Stimulated activated naive CD8-positive, alpha-beta T cell treated with anti-CD3 and anti-CD28 coated beads, Interleukin-15, amount 100 ng/mL, for 72 hours (primary cell): ENCODE measurements around the gene PDRG1.
A peak's percentile ranks its signal among the peaks of the same experiment; 100 is the strongest.

Experiments
- ATAC-seq: fragments of 150-1000 bp; cut with Tn5 transposase; 2 replicates; pipeline ENCODE4 v1.10.0; 2021; ENCODE audit warnings: mild to moderate bottlenecking, moderate library complexity
- DNase-seq, 2 donors: peaks; one replicate each; pipeline ENCODE4 v3.0.0; 2021 to 2022
- H3K27ac Mint-ChIP-seq, 2 donors: one replicate each; pipeline ENCODE4 v1.8.0; 2022; ENCODE audit warnings: mild to moderate bottlenecking in 2 of 2, mixed read lengths in 2 of 2, moderate library complexity in 2 of 2
- H3K27me3 Mint-ChIP-seq: one replicate; pipeline ENCODE4 v1.8.0; 2022; ENCODE audit warnings: mixed read lengths
- H3K4me1 Mint-ChIP-seq: one replicate; pipeline ENCODE4 v1.8.0; 2022; ENCODE audit warnings: mild to moderate bottlenecking, mixed read lengths
- H3K4me3 Mint-ChIP-seq, 2 donors: one replicate each; pipeline ENCODE4 v1.8.0; 2022; ENCODE audit warnings: mild to moderate bottlenecking in 2 of 2, mixed read lengths in 2 of 2, moderate library complexity in 1 of 2
- H3K9me3 Mint-ChIP-seq, 2 donors: one replicate each; pipeline ENCODE4 v1.8.0; 2022; ENCODE audit warnings: mixed read lengths in 2 of 2

The PDRG1 gene

DNA sequence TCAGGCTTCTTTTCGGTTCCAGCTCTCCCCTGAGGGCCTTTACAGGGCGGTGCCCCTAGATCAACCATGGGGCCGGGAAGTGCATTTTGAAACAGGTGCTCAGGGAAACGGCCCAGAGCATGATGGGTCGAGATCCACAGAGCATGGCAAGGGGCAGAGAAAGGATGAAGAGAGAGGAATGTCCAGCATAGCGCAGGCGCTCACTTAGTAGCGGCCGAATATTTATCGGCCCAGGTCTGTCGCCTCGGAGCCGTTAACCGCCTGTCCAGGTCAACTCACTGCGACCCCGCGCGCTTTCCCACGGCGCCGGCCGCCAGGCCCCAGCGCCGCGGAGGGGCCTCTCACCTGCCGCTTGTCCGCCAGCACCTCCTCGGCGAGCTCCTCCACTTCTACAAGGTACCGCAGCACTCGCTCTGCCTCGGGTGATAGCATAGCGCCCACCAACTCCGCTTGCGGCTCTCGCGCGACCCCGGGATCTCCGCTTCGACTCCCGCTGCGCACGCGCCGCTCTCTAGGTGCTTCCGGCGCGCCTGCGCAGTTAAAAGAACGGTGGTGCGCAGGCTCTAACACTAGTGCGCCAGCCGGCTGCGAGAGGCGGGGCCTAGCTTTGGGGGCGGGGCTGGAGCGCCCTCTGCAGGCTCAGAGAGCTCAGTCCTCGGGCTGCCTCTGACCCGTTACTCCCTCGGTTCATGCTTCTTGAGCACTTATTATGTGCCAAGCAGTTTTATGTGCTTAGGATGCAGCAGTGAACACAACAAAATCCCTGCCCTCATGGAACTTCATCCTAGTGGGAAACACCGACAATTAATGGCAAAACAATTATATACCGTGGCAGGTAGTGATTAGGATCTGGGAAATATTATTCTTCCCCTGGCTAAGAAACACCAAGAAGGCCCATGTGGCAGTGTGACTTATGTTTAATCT lies at the start of gene PDRG1:
Gene PDRG1, minus strand, starts transcription at position 517 of the 924 bp plus-strand sequence. Its CDS starts 85 bp downstream, at position 432.
- Mint-ChIP-seq H3K4me3 (peak within 1 kb of the TSS; percentile 97 to 99), H3K9me3 (no peaks in the 10 kb centered on the region), H3K27me3 (peaks cover 13% of the 10 kb centered on the region), H3K27ac (peak within 1 kb of the TSS; percentile 98), H3K4me1 (peaks cover 28% of the 10 kb centered on the region)
- ATAC-seq (peak; percentile 97), DNase-seq (peak; percentile 97)

DNA sequence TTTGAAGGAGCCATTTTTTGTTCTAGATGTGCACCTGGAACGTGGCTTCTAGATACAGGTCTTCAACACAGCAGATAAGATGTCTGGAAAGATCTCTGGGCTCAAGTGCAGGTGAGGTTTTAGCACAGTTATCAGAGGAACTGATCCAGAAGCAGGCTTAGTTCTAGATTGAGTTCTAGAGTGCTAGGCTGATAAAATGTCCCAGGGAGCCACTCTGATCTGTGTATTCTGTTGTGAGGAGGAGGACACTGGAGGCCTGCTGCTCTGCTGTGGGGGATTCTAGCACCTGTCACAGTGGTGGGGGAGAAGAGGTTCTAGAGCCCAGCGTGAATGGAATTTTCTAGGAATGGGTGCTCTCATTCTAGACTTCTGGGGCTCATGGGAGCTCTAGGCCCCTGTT lies 46.4 kb upstream of the PDRG1 start:
- H3K4me3 Mint-ChIP-seq: no peak overlapping the region
- peaks cover 40% of the 10 kb centered on the region for H3K27me3 Mint-ChIP-seq
- H3K27ac Mint-ChIP-seq: peak overlapping the region in 1 of 2 donors; percentile 5
- H3K9me3 Mint-ChIP-seq: no peaks in the 10 kb centered on the region
- no peak for DNase-seq
- ATAC-seq: no peak
- peaks cover 12% of the 10 kb centered on the region for H3K4me1 Mint-ChIP-seq

DNA sequence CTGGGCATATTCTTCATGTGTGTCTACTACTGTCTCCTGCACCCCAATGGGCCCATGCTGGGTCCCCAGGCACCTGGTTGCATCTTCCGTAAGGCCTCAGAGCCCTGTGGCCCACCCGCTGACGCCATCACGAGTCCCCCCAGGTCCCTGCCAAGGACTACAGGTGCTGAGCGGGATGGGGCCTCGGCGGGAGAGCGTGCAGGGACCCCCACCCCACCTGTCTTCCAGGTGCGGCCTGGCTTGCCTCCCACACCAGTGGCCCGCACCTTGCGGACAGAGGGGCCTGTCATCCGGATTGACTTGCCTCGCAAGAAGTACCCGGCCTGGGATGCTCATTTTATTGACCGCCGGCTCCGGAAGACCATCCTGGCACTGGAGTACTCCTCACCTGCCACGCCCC lies 45.1 kb upstream of the PDRG1 start:
- peaks cover 45% of the 10 kb centered on the region for H3K27me3 Mint-ChIP-seq
- ATAC-seq: no peak
- no peak for DNase-seq
- no peak overlapping the region for H3K27ac Mint-ChIP-seq
- peaks cover 12% of the 10 kb centered on the region for H3K4me1 Mint-ChIP-seq
- H3K4me3 Mint-ChIP-seq: no peak overlapping the region
- H3K9me3 Mint-ChIP-seq: no peaks in the 10 kb centered on the region

DNA sequence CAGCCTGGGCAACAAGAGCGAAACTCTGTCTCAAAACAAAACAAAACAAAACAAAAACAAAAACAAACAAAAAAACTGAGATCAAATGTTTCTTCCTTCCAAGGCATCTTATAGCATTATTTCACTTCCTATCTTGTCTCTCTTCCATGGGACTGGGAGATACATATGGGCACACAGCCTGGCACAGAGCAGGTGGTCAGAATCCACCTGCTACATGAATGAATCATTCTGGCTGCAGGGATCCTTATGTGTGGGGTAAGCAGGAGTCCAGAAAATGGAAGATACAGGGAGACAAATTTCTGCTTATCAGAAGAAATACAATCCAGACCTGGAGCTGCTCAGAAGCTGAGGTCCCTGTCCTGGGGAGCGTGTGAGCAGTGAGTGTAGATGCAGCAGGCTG lies 40.2 kb upstream of the PDRG1 start:
- Mint-ChIP-seq H3K9me3 (no peaks in the 10 kb centered on the region), H3K4me1 (peaks cover 21% of the 10 kb centered on the region)

DNA sequence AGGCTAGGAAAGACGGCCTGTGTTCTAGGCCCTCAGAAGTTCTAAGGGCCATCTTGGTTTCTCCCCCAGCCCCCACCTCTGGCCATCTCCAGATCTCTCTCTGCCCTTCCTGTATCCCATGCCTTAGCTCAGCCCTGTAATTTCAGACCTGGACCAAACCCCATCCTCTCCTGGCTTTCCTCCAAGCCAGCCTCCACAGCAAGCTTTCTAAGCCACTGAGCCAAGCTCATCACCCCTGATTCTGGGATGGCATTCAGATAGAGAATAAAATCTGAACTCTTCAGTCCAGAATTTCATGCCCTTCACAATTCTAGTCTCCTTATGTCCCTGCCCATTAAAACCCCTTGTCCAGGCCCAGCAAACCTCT lies 39.5 kb upstream of the PDRG1 start:
- DNase-seq: no peak
- H3K4me3 Mint-ChIP-seq: no peak overlapping the region
- no peaks in the 10 kb centered on the region for H3K9me3 Mint-ChIP-seq
- H3K27me3 Mint-ChIP-seq: peaks cover 36% of the 10 kb centered on the region
- ATAC-seq: no peak
- peaks cover 21% of the 10 kb centered on the region for H3K4me1 Mint-ChIP-seq
- H3K27ac Mint-ChIP-seq: no peak overlapping the region

More for the DNA sequence above, 40.2 kb upstream of the PDRG1 start:
- ATAC-seq: no peak
- DNase-seq: no peak
- no peak overlapping the region for H3K4me3 Mint-ChIP-seq
- H3K27ac Mint-ChIP-seq: no peak overlapping the region
- peaks cover 44% of the 10 kb centered on the region for H3K27me3 Mint-ChIP-seq

DNA sequence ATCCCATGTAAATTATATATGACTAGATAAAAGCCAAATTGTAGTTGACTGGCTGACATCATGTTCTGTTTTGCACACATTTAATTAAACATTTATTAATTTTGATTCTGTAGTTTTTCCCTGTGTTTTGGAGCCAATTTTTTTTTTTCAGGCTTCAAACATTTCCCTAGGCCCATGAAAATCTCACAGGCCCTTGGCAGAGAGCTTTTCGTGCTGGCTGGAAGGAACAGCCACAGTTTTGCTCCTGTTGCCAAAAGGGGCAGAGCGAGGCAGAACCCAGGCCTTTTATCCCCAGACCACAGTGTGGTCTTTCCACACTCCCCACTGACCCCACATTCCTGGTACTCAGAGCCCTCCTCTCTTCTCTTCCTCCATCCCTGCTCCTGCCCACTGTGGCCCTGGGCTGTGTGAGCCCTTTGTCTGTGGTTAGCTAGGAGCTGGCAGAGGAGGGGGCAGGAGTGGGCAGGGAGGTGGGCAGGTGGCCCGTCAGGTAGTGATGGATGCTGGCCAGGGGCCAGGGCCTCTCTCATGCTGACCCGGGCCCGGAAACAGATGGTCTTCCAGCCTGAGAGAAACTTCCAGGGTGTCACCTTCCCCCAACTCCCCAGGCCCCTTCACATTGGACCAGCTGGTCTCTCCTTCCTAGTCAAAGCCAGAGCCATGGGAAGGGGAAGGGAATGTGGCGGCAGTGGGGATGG lies 38.9 kb upstream of the PDRG1 start:
- Mint-ChIP-seq H3K27me3 (peaks cover 31% of the 10 kb centered on the region), H3K4me1 (peaks cover 16% of the 10 kb centered on the region), H3K9me3 (no peaks in the 10 kb centered on the region), H3K4me3 (no peak overlapping the region), H3K27ac (no peak overlapping the region)
- ATAC-seq: no peak
- no peak for DNase-seq

DNA sequence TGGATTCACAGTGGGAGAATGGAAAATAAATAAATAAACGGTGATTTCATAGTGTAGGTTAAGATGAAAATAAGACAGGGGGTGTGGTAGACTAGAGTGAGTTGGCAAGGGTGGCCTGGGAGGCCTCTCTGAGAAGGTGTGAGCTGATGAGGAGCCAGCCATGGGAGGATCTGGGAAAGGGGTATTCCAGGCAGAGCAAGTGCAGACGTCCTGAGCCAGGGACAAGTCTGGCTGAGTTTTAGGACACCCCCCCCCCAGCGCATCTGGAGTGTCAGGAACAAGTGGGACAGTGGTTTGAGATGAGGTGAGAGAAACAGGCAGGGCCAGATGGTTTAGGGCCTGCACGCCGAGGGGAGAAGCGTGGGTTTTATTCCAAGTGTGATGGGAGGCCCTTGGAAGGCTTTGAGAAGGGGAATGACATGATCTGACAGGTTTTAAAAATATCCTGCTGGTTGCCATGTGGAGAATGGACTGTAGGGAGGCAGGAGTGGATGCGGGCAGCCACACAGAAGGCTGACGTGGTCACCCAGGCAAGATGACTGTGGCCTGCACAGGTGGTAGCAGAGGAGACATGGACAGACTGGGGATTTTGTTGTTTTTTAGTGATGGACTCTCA lies 37.3 kb upstream of the PDRG1 start:
- peak overlapping the region in 1 of 2 donors; percentile 76 for H3K27ac Mint-ChIP-seq
- no peaks in the 10 kb centered on the region for H3K9me3 Mint-ChIP-seq
- no peak for ATAC-seq
- H3K4me1 Mint-ChIP-seq: peaks cover 9% of the 10 kb centered on the region
- peaks cover 15% of the 10 kb centered on the region for H3K27me3 Mint-ChIP-seq
- H3K4me3 Mint-ChIP-seq: no peak overlapping the region
- no peak for DNase-seq

DNA sequence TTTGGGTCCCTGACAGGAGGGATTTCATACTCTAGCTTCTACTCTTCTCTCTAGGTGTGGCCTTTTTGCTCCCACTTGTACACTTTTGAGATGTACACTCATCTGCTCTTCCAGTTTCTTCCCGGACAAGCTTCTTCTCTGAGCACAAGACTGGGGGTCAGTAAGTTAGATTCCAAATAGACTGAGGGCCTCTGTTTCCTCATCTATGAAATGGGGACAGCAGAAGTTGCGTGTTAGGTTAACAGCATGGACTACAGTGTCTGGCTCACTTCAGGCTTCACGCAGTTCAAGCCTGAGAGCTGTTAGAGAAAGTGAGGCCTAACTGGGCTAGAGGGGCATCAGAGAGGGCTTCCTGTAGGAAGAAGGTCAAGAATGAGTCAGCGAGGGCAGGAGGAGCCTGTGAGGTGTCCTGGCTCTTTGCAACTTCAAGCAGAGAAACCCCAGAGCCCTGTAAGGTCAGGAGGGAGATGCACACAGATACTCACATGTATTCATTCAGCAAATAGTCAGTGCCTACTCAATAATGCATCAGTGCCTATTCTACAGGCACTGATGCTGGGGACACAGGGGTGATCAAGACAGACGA lies 36.7 kb upstream of the PDRG1 start:
- Mint-ChIP-seq H3K4me3 (no peak overlapping the region), H3K27me3 (peaks cover 9% of the 10 kb centered on the region), H3K27ac (no peak overlapping the region), H3K4me1 (peaks cover 9% of the 10 kb centered on the region), H3K9me3 (no peaks in the 10 kb centered on the region)
- DNase-seq (no peak), ATAC-seq (no peak)

DNA sequence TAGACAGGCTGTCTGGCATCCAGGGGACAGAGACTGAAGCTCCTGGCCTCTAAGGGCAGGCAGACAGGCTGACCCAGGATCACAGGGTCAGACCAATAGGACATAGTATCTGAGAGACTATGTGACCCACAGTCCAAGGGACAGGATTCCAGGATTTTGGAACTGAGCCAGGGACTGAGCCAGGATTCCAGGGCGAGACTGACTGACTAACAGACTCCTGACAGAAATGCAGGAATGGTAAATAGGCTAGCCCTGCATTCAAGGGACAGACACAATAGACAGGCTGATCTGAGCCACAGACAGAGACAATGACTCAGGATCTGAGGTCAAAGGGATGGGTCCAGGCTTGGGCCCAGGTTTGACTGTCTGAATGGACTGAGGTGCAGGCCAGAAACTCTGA lies 35.9 kb upstream of the PDRG1 start:
- H3K27me3 Mint-ChIP-seq: peaks cover 9% of the 10 kb centered on the region
- H3K4me1 Mint-ChIP-seq: peaks cover 9% of the 10 kb centered on the region
- no peak overlapping the region for H3K4me3 Mint-ChIP-seq
- peak overlapping the region in 1 of 2 donors; percentile 25 for H3K27ac Mint-ChIP-seq
- ATAC-seq (no peak), DNase-seq (no peak)
- no peaks in the 10 kb centered on the region for H3K9me3 Mint-ChIP-seq

DNA sequence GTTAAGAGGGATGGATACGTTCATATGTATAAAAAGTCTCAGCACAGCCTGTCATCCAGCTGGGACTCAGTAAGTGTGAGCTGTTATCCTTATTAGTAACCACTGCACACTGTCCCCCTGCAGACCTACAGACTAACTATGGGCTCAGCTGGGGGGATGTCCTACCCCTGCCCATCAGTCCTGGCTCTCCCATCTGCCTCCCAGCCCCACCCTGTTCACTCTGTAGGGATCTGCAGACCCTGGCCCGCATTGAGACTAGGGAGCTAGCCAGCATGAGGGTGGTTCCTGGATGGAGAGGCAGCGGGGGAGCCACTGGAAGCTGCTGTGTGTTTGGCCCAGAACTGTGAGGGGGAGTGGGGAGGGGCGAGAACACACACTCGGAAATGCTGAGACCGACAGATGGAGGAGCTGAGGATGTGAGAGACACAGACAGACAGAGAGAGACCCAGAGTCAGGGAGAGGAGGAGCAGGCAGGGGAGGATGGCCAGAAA lies 33.2 kb upstream of the PDRG1 start:
- Mint-ChIP-seq H3K9me3 (no peaks in the 10 kb centered on the region), H3K27me3 (peaks cover 16% of the 10 kb centered on the region), H3K27ac (no peak overlapping the region), H3K4me1 (peaks cover 9% of the 10 kb centered on the region), H3K4me3 (no peak overlapping the region)
- DNase-seq (no peak), ATAC-seq (no peak)

DNA sequence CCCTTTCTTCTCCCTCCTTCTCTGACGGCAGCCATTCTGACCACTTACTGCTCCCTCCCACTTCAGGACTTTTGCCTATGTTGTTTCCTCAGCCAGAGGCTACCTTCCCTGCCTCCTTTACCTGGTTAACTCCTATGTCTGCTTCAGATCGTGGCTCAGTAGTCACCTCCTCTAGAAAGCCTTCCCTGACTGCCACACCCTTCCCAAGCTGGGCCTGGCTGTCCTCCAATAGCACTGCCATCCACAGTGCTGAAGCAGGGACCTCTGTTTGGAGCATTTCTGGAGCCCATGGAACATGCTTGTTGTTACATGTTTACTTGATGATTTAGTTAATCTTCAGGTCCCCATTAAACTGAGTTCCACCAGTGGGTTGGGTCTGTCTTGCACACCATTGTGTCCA lies 29.9 kb upstream of the PDRG1 start:
- H3K4me3 Mint-ChIP-seq: no peak overlapping the region
- H3K4me1 Mint-ChIP-seq: no peaks in the 10 kb centered on the region
- peaks cover 19% of the 10 kb centered on the region for H3K27me3 Mint-ChIP-seq
- H3K9me3 Mint-ChIP-seq: no peaks in the 10 kb centered on the region
- DNase-seq (no peak), ATAC-seq (no peak)
- no peak overlapping the region for H3K27ac Mint-ChIP-seq

DNA sequence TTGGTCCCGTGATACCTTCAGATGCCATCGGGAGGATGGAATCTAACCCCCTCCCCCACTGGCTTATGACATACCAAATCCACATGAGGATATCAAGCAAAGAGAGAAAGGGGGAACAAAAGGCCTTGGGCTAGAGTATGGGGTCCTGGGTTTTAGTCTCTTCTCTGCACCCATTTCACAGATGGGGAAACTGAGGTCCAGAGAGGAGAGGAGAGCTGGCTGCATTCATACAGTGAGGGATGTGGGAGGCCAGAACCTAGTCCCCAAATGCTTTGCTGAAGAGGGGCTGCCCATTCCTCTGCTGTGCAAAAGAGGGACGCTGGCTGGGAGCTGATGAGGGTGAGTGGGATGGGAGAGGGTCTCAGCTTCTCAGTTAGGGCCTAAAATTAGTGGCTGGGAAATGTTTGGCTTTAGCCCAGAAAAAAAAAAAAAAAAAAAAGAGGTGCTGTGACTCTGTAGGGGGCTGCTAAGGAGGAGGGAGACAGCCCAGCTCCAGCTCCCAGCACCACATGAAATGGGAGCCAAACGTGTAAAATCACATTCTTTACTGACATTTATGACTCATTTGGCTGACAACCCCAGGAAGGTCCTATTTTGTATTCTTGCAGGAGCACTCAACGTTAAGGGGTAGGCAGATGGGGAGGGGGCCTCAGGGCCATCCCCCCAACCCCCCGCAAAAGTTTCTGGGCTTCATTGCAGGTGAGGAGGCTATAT lies 28.0 kb upstream of the PDRG1 start:
- Mint-ChIP-seq H3K4me3 (no peak overlapping the region), H3K4me1 (no peaks in the 10 kb centered on the region), H3K27me3 (peaks cover 32% of the 10 kb centered on the region), H3K27ac (no peak overlapping the region), H3K9me3 (no peaks in the 10 kb centered on the region)
- ATAC-seq (no peak), DNase-seq (no peak)

DNA sequence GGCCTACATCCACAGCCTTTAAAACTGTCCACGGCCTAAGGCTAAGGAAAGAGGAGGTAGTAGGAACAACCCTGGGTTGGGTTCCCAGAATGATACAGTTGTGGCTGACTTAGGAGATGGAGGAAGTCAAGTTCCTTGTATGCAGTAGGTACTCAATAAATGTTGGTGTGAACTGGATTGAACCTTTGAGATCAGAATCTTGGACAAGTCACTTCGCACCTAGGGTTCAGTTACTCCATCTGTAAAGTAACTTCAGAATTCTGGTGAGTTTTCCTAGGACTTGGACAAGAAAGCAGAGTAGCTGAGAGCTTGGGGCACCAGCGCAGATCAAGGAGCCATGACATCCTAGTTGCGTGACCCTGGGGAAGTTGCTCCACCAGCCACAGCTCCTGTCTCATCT lies 25.2 kb upstream of the PDRG1 start:
- Mint-ChIP-seq H3K4me3 (no peak overlapping the region), H3K27me3 (peaks cover 48% of the 10 kb centered on the region), H3K27ac (no peak overlapping the region), H3K4me1 (no peaks in the 10 kb centered on the region), H3K9me3 (no peaks in the 10 kb centered on the region)
- ATAC-seq (no peak), DNase-seq (no peak)

DNA sequence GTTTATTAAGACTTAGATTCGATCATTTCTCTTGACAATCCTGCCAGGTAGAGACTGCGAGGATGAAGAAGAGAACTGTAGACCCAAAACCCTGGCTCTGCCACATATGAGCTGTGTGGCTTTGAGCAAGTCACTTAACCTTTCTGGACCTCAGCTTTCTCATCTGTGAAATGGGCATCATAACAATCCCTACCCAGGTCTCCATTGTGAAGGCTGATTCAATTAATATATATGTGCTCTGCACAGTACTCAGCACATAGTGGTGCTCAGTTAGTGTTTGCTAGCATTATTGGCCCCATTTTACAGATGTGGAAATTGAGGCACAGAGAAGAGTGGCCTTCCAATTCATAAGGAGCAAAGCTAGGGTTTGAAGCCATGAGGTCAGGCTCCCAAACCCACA lies 24.0 kb upstream of the PDRG1 start:
- Mint-ChIP-seq H3K9me3 (no peaks in the 10 kb centered on the region), H3K4me1 (no peaks in the 10 kb centered on the region), H3K27ac (no peak overlapping the region), H3K27me3 (peaks cover 47% of the 10 kb centered on the region), H3K4me3 (no peak overlapping the region)
- ATAC-seq: no peak
- DNase-seq: no peak

DNA sequence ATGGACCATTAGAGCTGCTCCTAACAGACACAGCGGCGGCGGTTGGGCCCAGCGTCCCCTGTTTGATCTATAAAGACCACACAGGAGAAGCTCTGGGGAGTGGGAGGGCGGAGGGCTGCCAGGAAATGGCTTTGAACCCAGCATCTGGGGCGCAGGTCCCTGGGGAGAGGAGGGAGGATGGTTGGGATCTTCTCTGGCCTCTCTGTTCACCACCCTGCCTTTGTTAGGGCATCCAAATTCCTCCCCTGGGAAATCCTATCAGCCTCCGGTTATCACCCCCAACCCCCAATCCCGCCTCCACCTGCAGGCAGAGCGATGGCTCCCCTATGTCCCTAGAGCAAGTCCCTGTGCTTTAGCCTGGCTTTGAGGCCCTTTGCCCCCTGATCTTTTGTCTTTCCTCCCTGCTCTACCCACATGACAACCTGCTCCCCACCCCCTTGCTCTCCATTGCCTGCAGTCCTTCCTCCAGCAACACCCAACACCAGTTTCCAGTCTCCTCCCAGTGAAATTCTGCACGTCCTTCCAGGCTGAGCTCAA lies 23.2 kb upstream of the PDRG1 start:
- no peaks in the 10 kb centered on the region for H3K9me3 Mint-ChIP-seq
- no peak overlapping the region for H3K4me3 Mint-ChIP-seq
- no peak overlapping the region for H3K27ac Mint-ChIP-seq
- H3K4me1 Mint-ChIP-seq: no peaks in the 10 kb centered on the region
- DNase-seq: no peak
- H3K27me3 Mint-ChIP-seq: peaks cover 55% of the 10 kb centered on the region
- ATAC-seq: no peak
